Measurements from ENCODE around the gene CHST13. TPM values are rescaled to one million over a fixed set of nuclear protein-coding genes. Genes with fewer than 3 reads are reported as not detected.

The CHST13 gene
- total RNA-seq, 2 donors from 2014 or later, result 1.6 to 6.7 TPM

DNA sequence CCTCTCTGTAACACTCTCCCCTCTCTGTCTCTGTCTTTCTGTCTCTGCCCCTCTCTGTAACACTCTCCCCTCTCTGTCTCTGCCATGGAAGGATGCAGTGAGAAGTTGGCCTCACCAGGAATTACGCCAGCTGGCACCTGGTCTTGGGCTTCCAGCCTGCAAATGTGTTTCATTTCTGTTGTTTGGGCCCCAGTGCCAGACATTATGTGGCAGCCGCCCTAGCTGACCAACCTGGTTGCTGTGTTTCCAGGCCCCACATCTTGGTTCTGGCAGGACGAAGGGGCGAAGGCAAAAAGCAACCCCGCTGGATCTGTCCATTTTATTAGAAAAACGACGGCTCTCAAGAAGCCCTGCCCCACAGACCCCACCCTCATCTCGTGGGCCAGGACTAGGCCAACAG, 43.1 kb upstream of the CHST13 start:
- no peak overlapping the region for H3K27ac ChIP-seq (ENCODE audit: low read depth, low read length)
- TF ChIP-seq, protein P1, sequence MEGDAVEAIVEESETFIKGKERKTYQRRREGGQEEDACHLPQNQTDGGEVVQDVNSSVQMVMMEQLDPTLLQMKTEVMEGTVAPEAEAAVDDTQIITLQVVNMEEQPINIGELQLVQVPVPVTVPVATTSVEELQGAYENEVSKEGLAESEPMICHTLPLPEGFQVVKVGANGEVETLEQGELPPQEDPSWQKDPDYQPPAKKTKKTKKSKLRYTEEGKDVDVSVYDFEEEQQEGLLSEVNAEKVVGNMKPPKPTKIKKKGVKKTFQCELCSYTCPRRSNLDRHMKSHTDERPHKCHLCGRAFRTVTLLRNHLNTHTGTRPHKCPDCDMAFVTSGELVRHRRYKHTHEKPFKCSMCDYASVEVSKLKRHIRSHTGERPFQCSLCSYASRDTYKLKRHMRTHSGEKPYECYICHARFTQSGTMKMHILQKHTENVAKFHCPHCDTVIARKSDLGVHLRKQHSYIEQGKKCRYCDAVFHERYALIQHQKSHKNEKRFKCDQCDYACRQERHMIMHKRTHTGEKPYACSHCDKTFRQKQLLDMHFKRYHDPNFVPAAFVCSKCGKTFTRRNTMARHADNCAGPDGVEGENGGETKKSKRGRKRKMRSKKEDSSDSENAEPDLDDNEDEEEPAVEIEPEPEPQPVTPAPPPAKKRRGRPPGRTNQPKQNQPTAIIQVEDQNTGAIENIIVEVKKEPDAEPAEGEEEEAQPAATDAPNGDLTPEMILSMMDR (conservative IDR thresholded peaks at IDR 0.05), result no peak
- Mint-ChIP-seq H3K4me1 (peaks cover 14% of the 10 kb centered on the region), H3K9me3 (no peaks in the 10 kb centered on the region), H3K36me3 (ENCODE audit: low read depth) (no peaks in the 10 kb centered on the region), H3K4me3 (no peak overlapping the region), H3K27ac (no peak overlapping the region), H3K27me3 (ENCODE audit: insufficient read depth) (no peaks in the 10 kb centered on the region)
- H3K36me3 ChIP-seq (ENCODE audit: control insufficient read depth, insufficient read depth, low read length), result no peaks in the 10 kb centered on the region
- H3K4me3 ChIP-seq (ENCODE audit: low read length), result no peak overlapping the region
- H3K9ac ChIP-seq (ENCODE audit: extremely low read depth, low read length, poor library complexity, severe bottlenecking), result no peak overlapping the region
- H3K9me3 ChIP-seq (ENCODE audit: control insufficient read depth, low read length), result no peaks in the 10 kb centered on the region
- no peaks in the 10 kb centered on the region for H3K4me1 ChIP-seq (ENCODE audit: control insufficient read depth, insufficient read depth, low read length)
- H3K27me3 ChIP-seq (ENCODE audit: control insufficient read depth, insufficient read depth, low read length, poor library complexity, severe bottlenecking), result no peaks in the 10 kb centered on the region
- no peak for DNase-seq
- 89 to 93% methylated on average over 6 to 8 of the region's 8 CpGs for WGBS, 2 experiments (ENCODE audit: insufficient coverage in 1 of 2, insufficient read length in 1 of 2)

DNA sequence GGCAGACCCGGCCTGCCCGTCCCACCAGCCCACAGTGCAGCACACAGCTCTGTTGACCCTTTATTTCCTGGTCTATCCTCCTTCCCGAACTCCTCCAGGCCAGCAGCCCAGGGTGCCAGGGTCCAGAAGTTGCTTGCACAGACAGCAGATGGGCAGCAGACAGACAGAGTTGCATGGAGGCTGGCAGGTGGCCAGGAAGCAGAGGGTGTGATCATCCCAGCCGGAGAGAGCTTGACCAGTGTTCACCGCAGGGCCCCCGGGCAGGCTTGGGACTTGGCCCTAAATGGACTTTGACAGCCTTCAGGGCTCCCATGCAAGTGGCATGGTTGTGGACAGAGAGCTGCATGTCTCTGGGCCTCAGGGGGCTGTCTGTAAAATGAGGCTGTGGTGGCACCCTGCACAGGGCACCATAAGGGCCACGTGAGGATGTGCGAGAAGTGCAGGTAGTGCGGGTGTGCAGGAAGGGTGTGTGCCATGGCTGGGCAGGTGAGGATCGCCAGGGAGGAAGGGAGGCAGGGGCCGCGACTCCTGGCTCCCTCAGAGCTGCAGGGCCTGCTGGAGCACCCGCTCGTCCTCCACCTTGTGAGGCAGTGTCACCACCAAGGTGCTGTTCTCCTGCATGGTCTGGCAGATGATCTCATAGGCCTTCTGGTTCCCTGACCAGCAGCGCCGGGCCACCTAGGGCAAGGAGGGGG, 42.0 kb upstream of the CHST13 start:
- Mint-ChIP-seq H3K27me3 (ENCODE audit: insufficient read depth) (no peaks in the 10 kb centered on the region), H3K9me3 (no peaks in the 10 kb centered on the region), H3K36me3 (ENCODE audit: low read depth) (no peaks in the 10 kb centered on the region), H3K27ac (no peak overlapping the region), H3K4me3 (no peak overlapping the region), H3K4me1 (peaks cover 10% of the 10 kb centered on the region)
- H3K4me3 ChIP-seq (ENCODE audit: low read length), result no peak overlapping the region
- no peaks in the 10 kb centered on the region for H3K4me1 ChIP-seq (ENCODE audit: control insufficient read depth, insufficient read depth, low read length)
- no peaks in the 10 kb centered on the region for H3K27me3 ChIP-seq (ENCODE audit: control insufficient read depth, insufficient read depth, low read length, poor library complexity, severe bottlenecking)
- 93 to 94% methylated on average over 7 to 16 of the region's 16 CpGs for WGBS, 2 experiments (ENCODE audit: insufficient coverage in 1 of 2, insufficient read length in 1 of 2)
- TF ChIP-seq, protein P1 (conservative IDR thresholded peaks at IDR 0.05), result no peak
- DNase-seq, result no peak
- H3K9ac ChIP-seq (ENCODE audit: extremely low read depth, low read length, poor library complexity, severe bottlenecking), result no peak overlapping the region
- H3K27ac ChIP-seq (ENCODE audit: low read depth, low read length), result no peak overlapping the region
- H3K9me3 ChIP-seq (ENCODE audit: control insufficient read depth, low read length), result no peaks in the 10 kb centered on the region
- no peaks in the 10 kb centered on the region for H3K36me3 ChIP-seq (ENCODE audit: control insufficient read depth, insufficient read depth, low read length)

DNA sequence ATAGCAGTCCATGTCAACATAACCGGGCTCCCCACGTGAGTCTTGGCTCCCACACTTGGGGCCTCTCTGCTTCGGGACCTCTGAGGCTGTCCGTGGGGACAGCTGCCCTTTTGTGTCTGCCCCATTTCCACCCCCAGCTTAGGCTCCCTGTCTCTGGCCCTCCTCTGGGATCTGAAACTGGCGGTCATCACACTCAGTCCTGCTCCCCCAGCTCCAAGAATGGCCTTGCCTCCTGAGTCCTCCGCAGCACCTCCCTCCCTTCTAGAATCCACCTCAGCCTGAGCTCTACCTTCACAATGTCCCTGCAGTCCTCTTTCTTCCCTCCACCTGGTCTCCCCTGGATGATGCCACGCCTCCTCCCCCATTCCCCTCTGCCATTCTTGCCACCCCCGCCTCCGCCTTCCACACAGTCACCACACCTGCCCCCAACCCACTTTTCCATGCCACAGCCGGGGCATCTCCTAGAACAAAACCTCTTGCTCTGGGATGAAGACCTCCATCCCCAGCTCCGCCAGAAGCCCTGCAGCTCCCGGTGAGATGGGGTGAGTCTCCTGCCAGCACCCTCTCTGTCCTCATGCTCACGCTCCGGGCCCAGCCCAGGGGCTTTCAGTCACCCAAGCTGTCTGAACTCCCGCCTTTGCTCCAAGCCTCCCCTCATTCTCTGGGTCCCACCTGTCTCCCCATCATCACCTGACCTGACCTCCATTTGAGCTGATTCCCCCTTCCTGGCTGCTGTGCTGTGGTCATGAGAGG, 41.3 kb upstream of the CHST13 start:
- WGBS, 2 experiments (ENCODE audit: insufficient coverage in 1 of 2, insufficient read length in 1 of 2), result 84 to 87% methylated on average over 11 to 15 of the region's 15 CpGs

More for the DNA sequence above, 41.3 kb upstream of the CHST13 start:
- no peak overlapping the region for H3K27ac ChIP-seq (ENCODE audit: low read depth, low read length)
- no peaks in the 10 kb centered on the region for H3K36me3 ChIP-seq (ENCODE audit: control insufficient read depth, insufficient read depth, low read length)
- TF ChIP-seq, protein P1 (conservative IDR thresholded peaks at IDR 0.05), result no peak
- H3K4me1 Mint-ChIP-seq, result peaks cover 8% of the 10 kb centered on the region
- no peaks in the 10 kb centered on the region for H3K27me3 ChIP-seq (ENCODE audit: control insufficient read depth, insufficient read depth, low read length, poor library complexity, severe bottlenecking)
- no peaks in the 10 kb centered on the region for H3K9me3 ChIP-seq (ENCODE audit: control insufficient read depth, low read length)
- no peak for DNase-seq
- H3K4me3 ChIP-seq (ENCODE audit: low read length), result no peak overlapping the region
- H3K27me3 Mint-ChIP-seq (ENCODE audit: insufficient read depth), result no peaks in the 10 kb centered on the region
- no peak overlapping the region for H3K27ac Mint-ChIP-seq
- H3K4me1 ChIP-seq (ENCODE audit: control insufficient read depth, insufficient read depth, low read length), result no peaks in the 10 kb centered on the region
- no peaks in the 10 kb centered on the region for H3K9me3 Mint-ChIP-seq
- H3K9ac ChIP-seq (ENCODE audit: extremely low read depth, low read length, poor library complexity, severe bottlenecking), result no peak overlapping the region
- H3K4me3 Mint-ChIP-seq, result no peak overlapping the region
- no peaks in the 10 kb centered on the region for H3K36me3 Mint-ChIP-seq (ENCODE audit: low read depth)
